WTC11 (cell line): Measurements from ENCODE around the gene PLEKHM1.

Experiments
- CREB1 ChIP-seq: sonication (generic); formaldehyde crosslinking; IDR thresholded peaks from 2 replicates; pipeline ENCODE4 v1.8.0; 2023; ENCODE audit warnings: mild to moderate bottlenecking, missing genetic modification reagents
- NR3C1 ChIP-seq: sonication (generic); formaldehyde crosslinking; conservative IDR thresholded peaks from 2 replicates; pipeline ENCODE4 v1.8.1; 2023; ENCODE audit warnings: low read depth, mild to moderate bottlenecking, missing genetic modification reagents
- ZNF263 ChIP-seq: sonication (generic); formaldehyde crosslinking; IDR thresholded peaks from 2 replicates; pipeline ENCODE4 v1.8.1; 2022; ENCODE audit warnings: low read depth, mild to moderate bottlenecking, moderate library complexity, missing genetic modification reagents
- TF ChIP-seq, protein P1 (sequence below): sonication (generic); formaldehyde crosslinking; IDR thresholded peaks from 2 replicates; pipeline ENCODE4 v1.8.0; 2023; ENCODE audit warnings: missing genetic modification reagents, mild to moderate bottlenecking, borderline replicate concordance

DNA sequence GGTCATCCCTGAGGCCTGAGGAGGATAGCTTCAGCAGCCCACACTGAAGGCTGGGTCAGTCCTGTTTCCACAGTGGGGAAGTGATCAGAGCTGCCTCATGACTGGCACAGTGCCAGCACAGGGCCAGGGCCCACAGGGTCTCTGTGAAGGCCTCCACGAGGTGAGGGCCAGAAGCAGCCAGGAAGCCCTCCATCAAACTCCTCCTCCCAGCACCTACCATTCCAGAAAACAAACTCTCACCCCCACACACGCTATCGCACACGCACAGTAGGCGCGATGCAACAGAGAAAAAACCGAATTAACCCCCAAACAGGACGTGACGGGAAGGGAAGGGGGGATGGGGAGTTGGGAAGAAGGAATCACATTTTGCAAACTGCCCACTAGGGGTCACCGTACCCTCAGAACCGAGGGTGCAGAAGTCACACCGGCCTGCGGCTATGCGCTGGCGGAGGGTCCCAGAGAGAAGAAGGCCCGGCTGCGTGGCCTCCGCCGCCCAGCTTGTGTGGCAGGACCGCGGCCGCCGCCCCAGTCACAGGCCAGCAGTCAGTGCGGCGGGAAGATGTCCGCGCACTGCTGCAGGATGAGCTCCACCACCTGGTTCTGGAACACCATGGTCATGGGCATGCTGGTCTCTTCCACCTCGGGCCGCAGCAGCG, 95.5 kb downstream of the PLEKHM1 start:
- no peak for TF ChIP-seq NR3C1 (CRISPR knock-in tag)
- no peak for TF ChIP-seq ZNF263 (CRISPR knock-in tag)
- no peak for TF ChIP-seq CREB1 (CRISPR knock-in tag)
- TF ChIP-seq, protein P1, sequence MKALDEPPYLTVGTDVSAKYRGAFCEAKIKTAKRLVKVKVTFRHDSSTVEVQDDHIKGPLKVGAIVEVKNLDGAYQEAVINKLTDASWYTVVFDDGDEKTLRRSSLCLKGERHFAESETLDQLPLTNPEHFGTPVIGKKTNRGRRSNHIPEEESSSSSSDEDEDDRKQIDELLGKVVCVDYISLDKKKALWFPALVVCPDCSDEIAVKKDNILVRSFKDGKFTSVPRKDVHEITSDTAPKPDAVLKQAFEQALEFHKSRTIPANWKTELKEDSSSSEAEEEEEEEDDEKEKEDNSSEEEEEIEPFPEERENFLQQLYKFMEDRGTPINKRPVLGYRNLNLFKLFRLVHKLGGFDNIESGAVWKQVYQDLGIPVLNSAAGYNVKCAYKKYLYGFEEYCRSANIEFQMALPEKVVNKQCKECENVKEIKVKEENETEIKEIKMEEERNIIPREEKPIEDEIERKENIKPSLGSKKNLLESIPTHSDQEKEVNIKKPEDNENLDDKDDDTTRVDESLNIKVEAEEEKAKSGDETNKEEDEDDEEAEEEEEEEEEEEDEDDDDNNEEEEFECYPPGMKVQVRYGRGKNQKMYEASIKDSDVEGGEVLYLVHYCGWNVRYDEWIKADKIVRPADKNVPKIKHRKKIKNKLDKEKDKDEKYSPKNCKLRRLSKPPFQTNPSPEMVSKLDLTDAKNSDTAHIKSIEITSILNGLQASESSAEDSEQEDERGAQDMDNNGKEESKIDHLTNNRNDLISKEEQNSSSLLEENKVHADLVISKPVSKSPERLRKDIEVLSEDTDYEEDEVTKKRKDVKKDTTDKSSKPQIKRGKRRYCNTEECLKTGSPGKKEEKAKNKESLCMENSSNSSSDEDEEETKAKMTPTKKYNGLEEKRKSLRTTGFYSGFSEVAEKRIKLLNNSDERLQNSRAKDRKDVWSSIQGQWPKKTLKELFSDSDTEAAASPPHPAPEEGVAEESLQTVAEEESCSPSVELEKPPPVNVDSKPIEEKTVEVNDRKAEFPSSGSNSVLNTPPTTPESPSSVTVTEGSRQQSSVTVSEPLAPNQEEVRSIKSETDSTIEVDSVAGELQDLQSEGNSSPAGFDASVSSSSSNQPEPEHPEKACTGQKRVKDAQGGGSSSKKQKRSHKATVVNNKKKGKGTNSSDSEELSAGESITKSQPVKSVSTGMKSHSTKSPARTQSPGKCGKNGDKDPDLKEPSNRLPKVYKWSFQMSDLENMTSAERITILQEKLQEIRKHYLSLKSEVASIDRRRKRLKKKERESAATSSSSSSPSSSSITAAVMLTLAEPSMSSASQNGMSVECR (CRISPR knock-in tag): no peak
